A549 (cell line): ENCODE results near the gene DNAJC5G.

ENCODE experiments used
- BHLHE40 ChIP-seq: IDR thresholded peaks from 2 replicates; pipeline ENCODE4 v1.6.1; 2012; ENCODE audit warnings: low read depth, low read length, inconsistent platforms
- EP300 ChIP-seq, 2 experiments: fragments of >200 bp; sonication (Bioruptor Twin); formaldehyde crosslinking; IDR thresholded peaks; 2 replicates in 1 of 2; 3 replicates in 1 of 2; pipeline ENCODE4 v1.6.1; 2016 to 2017
- ESRRA ChIP-seq: fragments of 150-350 bp; IDR thresholded peaks from 2 replicates; pipeline ENCODE4 v1.6.1; 2014; ENCODE audit warnings: mild to moderate bottlenecking, low read length, borderline replicate concordance
- FOSB ChIP-seq: fragments of 250-450 bp; sonication (Bioruptor Pico); IDR thresholded peaks from 2 replicates; pipeline ENCODE4 v1.5.0; 2020; ENCODE audit warnings: mild to moderate bottlenecking, moderate library complexity
- JUN ChIP-seq, 2 experiments: fragments of >200 bp; sonication (Bioruptor Twin); formaldehyde crosslinking; IDR thresholded peaks; 2 replicates in 1 of 2; 3 replicates in 1 of 2; pipeline ENCODE4 v1.6.1; 2016 to 2017
- MAX ChIP-seq: IDR thresholded peaks from 2 replicates; pipeline ENCODE4 v1.6.1; 2012
- MAZ ChIP-seq: fragments of 150-350 bp; IDR thresholded peaks from 2 replicates; pipeline ENCODE4 v1.6.1; 2014; ENCODE audit warnings: antibody characterized with exemption, low read depth, low read length, borderline replicate concordance
- NFE2L2 ChIP-seq: fragments of 150-350 bp; conservative IDR thresholded peaks from 2 replicates; pipeline ENCODE4 v1.6.1; 2014; ENCODE audit warnings: low read length
- POLR2A ChIP-seq: IDR thresholded peaks from 2 replicates; pipeline ENCODE4 v1.6.1; 2012; ENCODE audit warnings: mild to moderate bottlenecking, low read length
- RFX5 ChIP-seq: fragments of 450-650 bp; IDR thresholded peaks from 2 replicates; pipeline ENCODE4 v1.7.1; 2014; ENCODE audit warnings: antibody characterized with exemption, mild to moderate bottlenecking, moderate library complexity
- ZFP36 ChIP-seq: fragments of 450-650 bp; IDR thresholded peaks from 2 replicates; pipeline ENCODE4 v1.6.1; 2014; ENCODE audit warnings: borderline replicate concordance; ENCODE audit not compliant: partially characterized antibody
- TF ChIP-seq, protein P1 (sequence below): fragments of >200 bp; sonication (Bioruptor Twin); formaldehyde crosslinking; IDR thresholded peaks from 3 replicates; pipeline ENCODE4 v1.5.1; 2016
- TF ChIP-seq, protein P2 (sequence below): fragments of 200-600 bp; sonication (generic); IDR thresholded peaks from 2 replicates; pipeline ENCODE4 v1.6.1; 2016; ENCODE audit warnings: antibody characterized with exemption, mild to moderate bottlenecking, moderate library complexity
- TF ChIP-seq, protein P3 (sequence below): fragments of 450-650 bp; IDR thresholded peaks from 2 replicates; pipeline ENCODE4 v1.6.1; 2014; ENCODE audit warnings: antibody characterized with exemption

DNA sequence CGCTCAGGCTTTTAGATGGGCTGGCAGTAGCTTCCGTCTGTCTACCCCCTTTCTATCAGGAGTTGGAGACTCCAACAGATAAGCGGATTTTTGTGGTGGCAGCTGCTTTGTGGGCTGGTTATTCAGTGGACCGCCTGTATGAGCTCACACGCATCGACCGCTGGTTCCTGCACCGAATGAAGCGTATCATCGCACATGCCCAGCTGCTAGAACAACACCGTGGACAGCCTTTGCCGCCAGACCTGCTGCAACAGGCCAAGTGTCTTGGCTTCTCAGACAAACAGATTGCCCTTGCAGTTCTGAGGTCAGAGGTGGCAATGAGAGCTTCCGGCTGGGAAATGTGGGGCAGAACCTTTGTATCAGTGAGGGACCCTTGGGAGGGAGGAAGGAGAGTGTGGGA, 43.3 kb upstream of the DNAJC5G start:
- no peak for TF ChIP-seq POLR2A
- TF ChIP-seq MAZ = no peak
- TF ChIP-seq RFX5 = no peak
- TF ChIP-seq EP300 (IDR thresholded peaks at IDR 0.05) = no peak
- no peak for TF ChIP-seq FOSB (CRISPR knock-in tag)
- TF ChIP-seq, protein P1, sequence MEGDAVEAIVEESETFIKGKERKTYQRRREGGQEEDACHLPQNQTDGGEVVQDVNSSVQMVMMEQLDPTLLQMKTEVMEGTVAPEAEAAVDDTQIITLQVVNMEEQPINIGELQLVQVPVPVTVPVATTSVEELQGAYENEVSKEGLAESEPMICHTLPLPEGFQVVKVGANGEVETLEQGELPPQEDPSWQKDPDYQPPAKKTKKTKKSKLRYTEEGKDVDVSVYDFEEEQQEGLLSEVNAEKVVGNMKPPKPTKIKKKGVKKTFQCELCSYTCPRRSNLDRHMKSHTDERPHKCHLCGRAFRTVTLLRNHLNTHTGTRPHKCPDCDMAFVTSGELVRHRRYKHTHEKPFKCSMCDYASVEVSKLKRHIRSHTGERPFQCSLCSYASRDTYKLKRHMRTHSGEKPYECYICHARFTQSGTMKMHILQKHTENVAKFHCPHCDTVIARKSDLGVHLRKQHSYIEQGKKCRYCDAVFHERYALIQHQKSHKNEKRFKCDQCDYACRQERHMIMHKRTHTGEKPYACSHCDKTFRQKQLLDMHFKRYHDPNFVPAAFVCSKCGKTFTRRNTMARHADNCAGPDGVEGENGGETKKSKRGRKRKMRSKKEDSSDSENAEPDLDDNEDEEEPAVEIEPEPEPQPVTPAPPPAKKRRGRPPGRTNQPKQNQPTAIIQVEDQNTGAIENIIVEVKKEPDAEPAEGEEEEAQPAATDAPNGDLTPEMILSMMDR = no peak
- TF ChIP-seq, protein P2, sequence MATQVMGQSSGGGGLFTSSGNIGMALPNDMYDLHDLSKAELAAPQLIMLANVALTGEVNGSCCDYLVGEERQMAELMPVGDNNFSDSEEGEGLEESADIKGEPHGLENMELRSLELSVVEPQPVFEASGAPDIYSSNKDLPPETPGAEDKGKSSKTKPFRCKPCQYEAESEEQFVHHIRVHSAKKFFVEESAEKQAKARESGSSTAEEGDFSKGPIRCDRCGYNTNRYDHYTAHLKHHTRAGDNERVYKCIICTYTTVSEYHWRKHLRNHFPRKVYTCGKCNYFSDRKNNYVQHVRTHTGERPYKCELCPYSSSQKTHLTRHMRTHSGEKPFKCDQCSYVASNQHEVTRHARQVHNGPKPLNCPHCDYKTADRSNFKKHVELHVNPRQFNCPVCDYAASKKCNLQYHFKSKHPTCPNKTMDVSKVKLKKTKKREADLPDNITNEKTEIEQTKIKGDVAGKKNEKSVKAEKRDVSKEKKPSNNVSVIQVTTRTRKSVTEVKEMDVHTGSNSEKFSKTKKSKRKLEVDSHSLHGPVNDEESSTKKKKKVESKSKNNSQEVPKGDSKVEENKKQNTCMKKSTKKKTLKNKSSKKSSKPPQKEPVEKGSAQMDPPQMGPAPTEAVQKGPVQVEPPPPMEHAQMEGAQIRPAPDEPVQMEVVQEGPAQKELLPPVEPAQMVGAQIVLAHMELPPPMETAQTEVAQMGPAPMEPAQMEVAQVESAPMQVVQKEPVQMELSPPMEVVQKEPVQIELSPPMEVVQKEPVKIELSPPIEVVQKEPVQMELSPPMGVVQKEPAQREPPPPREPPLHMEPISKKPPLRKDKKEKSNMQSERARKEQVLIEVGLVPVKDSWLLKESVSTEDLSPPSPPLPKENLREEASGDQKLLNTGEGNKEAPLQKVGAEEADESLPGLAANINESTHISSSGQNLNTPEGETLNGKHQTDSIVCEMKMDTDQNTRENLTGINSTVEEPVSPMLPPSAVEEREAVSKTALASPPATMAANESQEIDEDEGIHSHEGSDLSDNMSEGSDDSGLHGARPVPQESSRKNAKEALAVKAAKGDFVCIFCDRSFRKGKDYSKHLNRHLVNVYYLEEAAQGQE = no peak
- no peak for TF ChIP-seq JUN (IDR thresholded peaks at IDR 0.05)
- TF ChIP-seq ZFP36 = no peak
- TF ChIP-seq, protein P3, sequence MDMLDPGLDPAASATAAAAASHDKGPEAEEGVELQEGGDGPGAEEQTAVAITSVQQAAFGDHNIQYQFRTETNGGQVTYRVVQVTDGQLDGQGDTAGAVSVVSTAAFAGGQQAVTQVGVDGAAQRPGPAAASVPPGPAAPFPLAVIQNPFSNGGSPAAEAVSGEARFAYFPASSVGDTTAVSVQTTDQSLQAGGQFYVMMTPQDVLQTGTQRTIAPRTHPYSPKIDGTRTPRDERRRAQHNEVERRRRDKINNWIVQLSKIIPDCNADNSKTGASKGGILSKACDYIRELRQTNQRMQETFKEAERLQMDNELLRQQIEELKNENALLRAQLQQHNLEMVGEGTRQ = no peak
- TF ChIP-seq BHLHE40 = no peak
- no peak for TF ChIP-seq MAX
- no peak for TF ChIP-seq NFE2L2
- TF ChIP-seq ESRRA = no peak
